ENCODE measurements around the gene IMPA2. TPM values are rescaled to one million over a fixed set of nuclear protein-coding genes. Genes with fewer than 3 reads are reported as not detected.

IMPA2 gene
- total RNA-seq, 1 donor: 41.5 TPM

GRCh38 chr18:11976315-11977152, 4.8 kb upstream of the IMPA2 start:
- no peak overlapping the region for H3K4me3 ChIP-seq (ENCODE audit: low read depth, low read length)
- no peak for TF ChIP-seq CTCF (IDR thresholded peaks at IDR 0.05; ENCODE audit: insufficient read depth, low read depth, low read length)
- DNase-seq (ENCODE audit: low read depth): peak; percentile 86

GRCh38 chr18:11977153-11977466, 4.2 kb upstream of the IMPA2 start:
- TF ChIP-seq CTCF (IDR thresholded peaks at IDR 0.05; ENCODE audit: insufficient read depth, low read depth, low read length): no peak
- H3K4me3 ChIP-seq (ENCODE audit: low read depth, low read length): no peak overlapping the region
- no peak for DNase-seq (ENCODE audit: low read depth)

GRCh38 chr18:11978956-11979355, 2.4 kb upstream of the IMPA2 start:
- no peak overlapping the region for H3K4me3 ChIP-seq (ENCODE audit: low read depth, low read length)
- no peak for TF ChIP-seq CTCF (IDR thresholded peaks at IDR 0.05; ENCODE audit: insufficient read depth, low read depth, low read length)
- no peak for DNase-seq (ENCODE audit: low read depth)

GRCh38 chr18:11980163-11980493, 1.2 kb upstream of the IMPA2 start:
- H3K4me3 ChIP-seq (ENCODE audit: low read depth, low read length): peak overlapping the region; percentile 59
- DNase-seq (ENCODE audit: low read depth): peak; percentile 81
- no peak for TF ChIP-seq CTCF (IDR thresholded peaks at IDR 0.05; ENCODE audit: insufficient read depth, low read depth, low read length)

- TF ChIP-seq CTCF (IDR thresholded peaks at IDR 0.05; ENCODE audit: insufficient read depth, low read depth, low read length): no peak
- peak overlapping the region; percentile 59 for H3K4me3 ChIP-seq (ENCODE audit: low read depth, low read length)
- peak; percentile 99 for DNase-seq (ENCODE audit: low read depth)
Observed at GRCh38 chr18:11980494-11981191, 664 bp upstream of the IMPA2 start.

- peak; percentile 37 for DNase-seq (ENCODE audit: low read depth)
- H3K4me3 ChIP-seq (ENCODE audit: low read depth, low read length): peak overlapping the region; percentile 70
- TF ChIP-seq CTCF (IDR thresholded peaks at IDR 0.05; ENCODE audit: insufficient read depth, low read depth, low read length): no peak
Observed at GRCh38 chr18:11981543-11982366, 448 bp downstream of the IMPA2 start.
